ENCODE data around the gene PIK3C3.
A peak's percentile ranks its signal among the peaks of the same experiment; 100 is the strongest.

The PIK3C3 gene

GRCh38 chr18:41922176-41922575 is 32.9 kb upstream of the PIK3C3 start:
- no peak for DNase-seq (ENCODE audit: low read depth)
- TF ChIP-seq, protein P1, sequence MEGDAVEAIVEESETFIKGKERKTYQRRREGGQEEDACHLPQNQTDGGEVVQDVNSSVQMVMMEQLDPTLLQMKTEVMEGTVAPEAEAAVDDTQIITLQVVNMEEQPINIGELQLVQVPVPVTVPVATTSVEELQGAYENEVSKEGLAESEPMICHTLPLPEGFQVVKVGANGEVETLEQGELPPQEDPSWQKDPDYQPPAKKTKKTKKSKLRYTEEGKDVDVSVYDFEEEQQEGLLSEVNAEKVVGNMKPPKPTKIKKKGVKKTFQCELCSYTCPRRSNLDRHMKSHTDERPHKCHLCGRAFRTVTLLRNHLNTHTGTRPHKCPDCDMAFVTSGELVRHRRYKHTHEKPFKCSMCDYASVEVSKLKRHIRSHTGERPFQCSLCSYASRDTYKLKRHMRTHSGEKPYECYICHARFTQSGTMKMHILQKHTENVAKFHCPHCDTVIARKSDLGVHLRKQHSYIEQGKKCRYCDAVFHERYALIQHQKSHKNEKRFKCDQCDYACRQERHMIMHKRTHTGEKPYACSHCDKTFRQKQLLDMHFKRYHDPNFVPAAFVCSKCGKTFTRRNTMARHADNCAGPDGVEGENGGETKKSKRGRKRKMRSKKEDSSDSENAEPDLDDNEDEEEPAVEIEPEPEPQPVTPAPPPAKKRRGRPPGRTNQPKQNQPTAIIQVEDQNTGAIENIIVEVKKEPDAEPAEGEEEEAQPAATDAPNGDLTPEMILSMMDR (IDR thresholded peaks at IDR 0.05; ENCODE audit: low read depth, low read length), result no peak
- TF ChIP-seq MYC (IDR thresholded peaks at IDR 0.05; ENCODE audit: low read depth, low read length) (no peak), POLR2A (IDR thresholded peaks at IDR 0.05; ENCODE audit: extremely low read depth, insufficient read length) (no peak)

GRCh38 chr18:41922841-41923240 is 32.2 kb upstream of the PIK3C3 start:
- no peak for DNase-seq (ENCODE audit: low read depth)
- no peak for TF ChIP-seq POLR2A (IDR thresholded peaks at IDR 0.05; ENCODE audit: extremely low read depth, insufficient read length)
- TF ChIP-seq MAX (IDR thresholded peaks at IDR 0.05; ENCODE audit: low read depth, low read length), result no peak
- TF ChIP-seq MYC (IDR thresholded peaks at IDR 0.05; ENCODE audit: low read depth, low read length), result no peak
- TF ChIP-seq, protein P1 (IDR thresholded peaks at IDR 0.05; ENCODE audit: low read depth, low read length), result no peak
- no peak overlapping the region for H3K4me3 ChIP-seq (ENCODE audit: low read depth, low read length)

More at GRCh38 chr18:41922176-41922575, 32.9 kb upstream of the PIK3C3 start:
- H3K4me3 ChIP-seq (ENCODE audit: low read depth, low read length), result no peak overlapping the region

- no peak for TF ChIP-seq MAX (IDR thresholded peaks at IDR 0.05; ENCODE audit: low read depth, low read length)
- TF ChIP-seq, protein P1 (IDR thresholded peaks at IDR 0.05; ENCODE audit: low read depth, low read length), result no peak
- no peak for TF ChIP-seq POLR2A (IDR thresholded peaks at IDR 0.05; ENCODE audit: extremely low read depth, insufficient read length)
- no peak for TF ChIP-seq MYC (IDR thresholded peaks at IDR 0.05; ENCODE audit: low read depth, low read length)
- DNase-seq (ENCODE audit: low read depth), result peak; percentile 29
- H3K4me3 ChIP-seq (ENCODE audit: low read depth, low read length), result no peak overlapping the region
Measured at GRCh38 chr18:41923446-41923845, 31.6 kb upstream of the PIK3C3 start.

DNA sequence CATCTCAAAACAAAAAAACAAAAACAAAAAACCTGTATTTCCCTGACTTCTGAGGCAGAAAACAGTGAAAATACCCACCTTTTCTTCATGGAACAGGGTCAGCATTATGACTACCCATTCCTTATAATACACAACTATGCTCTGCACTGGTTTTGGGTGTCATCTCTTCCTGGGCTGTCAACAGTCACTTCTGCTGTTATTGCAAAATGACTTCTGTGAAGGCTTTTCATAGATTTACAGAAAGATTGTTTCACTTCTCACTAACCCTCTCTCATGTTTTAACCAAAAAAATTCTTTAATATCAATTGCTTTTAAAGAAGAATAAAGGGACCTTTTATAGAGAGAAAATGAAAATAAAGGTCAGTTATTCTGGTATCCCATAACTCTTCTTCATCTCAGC is 26.5 kb upstream of the PIK3C3 start:
- TF ChIP-seq MAX (IDR thresholded peaks at IDR 0.05; ENCODE audit: low read depth, low read length), result no peak
- TF ChIP-seq MYC (IDR thresholded peaks at IDR 0.05; ENCODE audit: low read depth, low read length), result no peak
- TF ChIP-seq, protein P1 (IDR thresholded peaks at IDR 0.05; ENCODE audit: low read depth, low read length), result no peak
- no peak for TF ChIP-seq POLR2A (IDR thresholded peaks at IDR 0.05; ENCODE audit: extremely low read depth, insufficient read length)
- no peak for DNase-seq (ENCODE audit: low read depth)

GRCh38 chr18:41932899-41933298 is 22.1 kb upstream of the PIK3C3 start:
- DNase-seq (ENCODE audit: low read depth), result no peak
- TF ChIP-seq MYC (IDR thresholded peaks at IDR 0.05; ENCODE audit: low read depth, low read length), result no peak
- no peak for TF ChIP-seq MAX (IDR thresholded peaks at IDR 0.05; ENCODE audit: low read depth, low read length)
- TF ChIP-seq, protein P1 (IDR thresholded peaks at IDR 0.05; ENCODE audit: low read depth, low read length), result no peak
- no peak for TF ChIP-seq POLR2A (IDR thresholded peaks at IDR 0.05; ENCODE audit: extremely low read depth, insufficient read length)
- no peak overlapping the region for H3K4me3 ChIP-seq (ENCODE audit: low read depth, low read length)

More for the DNA sequence above, 26.5 kb upstream of the PIK3C3 start:
- no peak overlapping the region for H3K4me3 ChIP-seq (ENCODE audit: low read depth, low read length)

DNA sequence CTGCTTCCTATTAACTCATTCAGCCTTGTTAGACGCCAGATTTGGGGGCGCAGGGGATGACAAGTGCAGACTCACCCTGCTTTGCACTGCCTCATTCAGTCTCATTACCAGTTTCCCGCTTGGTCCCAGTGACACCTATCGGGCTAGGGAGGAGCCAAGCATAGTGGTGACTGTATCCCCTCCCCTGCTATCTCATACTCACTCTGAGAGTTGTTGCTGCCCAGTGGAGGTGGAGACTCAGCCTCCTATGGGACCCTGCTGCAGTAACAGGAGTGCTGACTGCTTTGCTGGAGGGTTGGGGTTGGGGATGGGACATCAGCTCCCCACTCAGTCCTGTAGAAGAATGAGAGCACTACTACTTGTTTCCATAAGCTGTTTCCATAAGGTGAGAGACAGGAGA is 21.3 kb upstream of the PIK3C3 start:
- no peak for DNase-seq (ENCODE audit: low read depth)
- no peak for TF ChIP-seq MYC (IDR thresholded peaks at IDR 0.05; ENCODE audit: low read depth, low read length)
- TF ChIP-seq POLR2A (IDR thresholded peaks at IDR 0.05; ENCODE audit: extremely low read depth, insufficient read length), result no peak
- no peak for TF ChIP-seq MAX (IDR thresholded peaks at IDR 0.05; ENCODE audit: low read depth, low read length)
- TF ChIP-seq, protein P1 (IDR thresholded peaks at IDR 0.05; ENCODE audit: low read depth, low read length), result no peak
- H3K4me3 ChIP-seq (ENCODE audit: low read depth, low read length), result no peak overlapping the region

Measured in NB4 (cell line).